Eye (tissue), 1 donor: Measurements from ENCODE around the gene MYADML2.

ENCODE experiments used
- DNase-seq: peaks from one replicate; pipeline ENCODE4 v3.0.0-alpha.2; 2015

The MYADML2 gene

GRCh38 chr17:81935709-81936084 is 11.3 kb downstream of the MYADML2 start:
- no peak for DNase-seq

- no peak for DNase-seq
These were observed 12.0 kb downstream of the MYADML2 start for GRCh38 chr17:81934850-81935708.

- DNase-seq = no peak
These were observed 12.8 kb downstream of the MYADML2 start for GRCh38 chr17:81934098-81934757.

DNA sequence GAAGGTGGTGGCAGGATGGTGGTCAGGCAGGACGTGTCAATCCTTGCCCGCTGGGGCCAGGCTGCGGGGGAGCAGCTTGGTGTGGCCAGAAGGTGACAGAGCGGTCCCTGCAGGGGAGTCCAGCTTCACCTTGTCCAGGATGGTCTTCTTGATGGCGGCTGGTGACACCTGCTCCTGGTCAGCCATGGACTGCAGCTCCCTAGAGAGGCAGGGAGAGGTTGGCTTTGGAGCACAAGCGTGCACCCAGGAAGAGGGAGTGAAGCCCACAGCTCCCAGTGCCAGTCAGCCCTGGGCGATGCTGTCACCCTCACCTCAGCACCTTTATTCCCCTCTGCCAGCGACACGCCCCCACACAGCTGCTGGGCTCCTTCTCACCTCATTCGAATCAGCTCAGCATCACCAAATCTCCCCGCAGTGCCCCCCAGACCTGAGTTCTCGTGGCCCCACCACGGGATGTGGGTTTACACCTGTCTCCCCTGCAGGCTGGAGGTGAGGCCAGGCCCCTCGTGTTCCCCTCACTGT is 13.8 kb downstream of the MYADML2 start:
- DNase-seq = no peak

DNA sequence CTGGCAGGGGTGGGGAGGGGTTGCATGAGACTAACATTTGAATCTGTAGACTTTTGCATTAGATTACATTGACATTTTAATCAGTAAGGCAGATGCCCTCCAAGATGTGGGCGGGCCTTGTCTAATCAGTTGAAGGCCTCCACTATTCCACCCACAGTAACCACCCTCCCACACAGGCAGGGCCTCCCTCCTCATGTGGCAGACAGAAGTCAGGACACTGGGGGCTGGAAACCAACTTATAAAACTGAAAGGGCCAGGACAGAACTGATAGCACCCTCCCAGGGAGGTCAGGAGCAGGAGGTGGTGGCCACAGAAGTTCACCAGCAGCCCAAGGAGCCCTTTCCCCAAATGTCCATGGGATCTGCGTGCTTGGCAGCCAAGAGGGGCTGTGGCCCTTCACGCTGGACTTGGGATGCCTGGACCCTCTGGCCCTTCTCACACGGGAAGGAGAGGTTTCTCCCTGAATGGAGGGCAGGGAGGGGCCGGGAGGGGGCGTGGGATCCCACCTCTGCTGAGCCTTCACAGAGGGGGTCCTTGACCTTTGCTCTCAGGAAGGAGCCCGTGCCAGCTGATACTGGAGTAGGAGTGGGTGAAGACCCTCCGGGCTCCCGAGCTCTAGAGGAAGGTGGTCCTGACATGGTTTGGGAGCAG is 14.6 kb downstream of the MYADML2 start:
- DNase-seq = no peak

- no peak for DNase-seq
These were observed 15.3 kb downstream of the MYADML2 start for GRCh38 chr17:81931557-81932332.

GRCh38 chr17:81931189-81931556 is 15.9 kb downstream of the MYADML2 start:
- DNase-seq = no peak

DNA sequence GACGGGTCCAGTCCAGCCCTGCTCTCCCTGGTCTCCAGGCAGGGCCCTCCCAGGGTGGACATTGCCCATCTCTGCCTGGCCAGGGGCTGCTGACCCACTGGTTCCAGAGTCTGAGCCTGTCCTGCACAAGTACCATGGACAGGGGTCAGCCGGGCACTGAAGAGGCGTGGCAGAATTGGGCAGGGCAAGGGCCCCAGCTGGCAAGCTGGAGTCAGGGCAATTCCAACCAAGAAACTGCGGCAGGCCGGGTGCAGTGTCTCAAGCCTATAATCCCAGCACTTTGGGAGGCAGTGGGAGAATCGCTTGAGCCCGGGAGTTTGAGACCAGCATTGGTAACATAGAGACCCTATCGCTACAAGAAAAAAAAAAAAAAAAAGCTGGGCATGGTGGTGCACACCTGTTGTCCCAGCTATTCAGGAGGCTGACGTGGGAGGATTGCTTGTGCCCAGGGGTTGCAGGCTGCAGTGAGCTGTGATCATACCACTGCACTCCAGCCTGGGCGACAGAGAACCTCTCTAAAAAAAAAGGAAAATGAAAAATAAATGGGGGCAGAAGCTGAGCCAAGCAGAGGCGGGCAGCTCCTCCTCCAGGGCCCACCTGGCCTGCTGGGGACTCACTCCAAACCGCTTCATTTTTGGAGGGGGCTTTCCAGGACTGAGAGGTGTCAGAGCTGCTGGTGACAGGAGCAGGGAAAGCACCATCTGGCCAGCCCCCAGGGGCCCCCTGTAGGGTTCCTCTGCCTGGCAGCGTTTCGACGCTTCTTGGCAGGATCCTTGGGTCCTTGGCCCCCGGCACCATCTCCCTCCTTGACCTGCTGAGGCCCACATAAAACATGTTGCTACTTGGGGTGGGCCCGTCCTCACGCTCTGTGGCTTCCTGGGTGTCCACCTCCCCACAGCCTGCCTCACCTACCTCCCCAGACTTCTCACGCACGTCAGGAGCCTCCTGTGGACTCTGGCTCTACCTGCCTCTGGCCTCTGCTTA is 16.6 kb downstream of the MYADML2 start:
- DNase-seq = no peak

DNA sequence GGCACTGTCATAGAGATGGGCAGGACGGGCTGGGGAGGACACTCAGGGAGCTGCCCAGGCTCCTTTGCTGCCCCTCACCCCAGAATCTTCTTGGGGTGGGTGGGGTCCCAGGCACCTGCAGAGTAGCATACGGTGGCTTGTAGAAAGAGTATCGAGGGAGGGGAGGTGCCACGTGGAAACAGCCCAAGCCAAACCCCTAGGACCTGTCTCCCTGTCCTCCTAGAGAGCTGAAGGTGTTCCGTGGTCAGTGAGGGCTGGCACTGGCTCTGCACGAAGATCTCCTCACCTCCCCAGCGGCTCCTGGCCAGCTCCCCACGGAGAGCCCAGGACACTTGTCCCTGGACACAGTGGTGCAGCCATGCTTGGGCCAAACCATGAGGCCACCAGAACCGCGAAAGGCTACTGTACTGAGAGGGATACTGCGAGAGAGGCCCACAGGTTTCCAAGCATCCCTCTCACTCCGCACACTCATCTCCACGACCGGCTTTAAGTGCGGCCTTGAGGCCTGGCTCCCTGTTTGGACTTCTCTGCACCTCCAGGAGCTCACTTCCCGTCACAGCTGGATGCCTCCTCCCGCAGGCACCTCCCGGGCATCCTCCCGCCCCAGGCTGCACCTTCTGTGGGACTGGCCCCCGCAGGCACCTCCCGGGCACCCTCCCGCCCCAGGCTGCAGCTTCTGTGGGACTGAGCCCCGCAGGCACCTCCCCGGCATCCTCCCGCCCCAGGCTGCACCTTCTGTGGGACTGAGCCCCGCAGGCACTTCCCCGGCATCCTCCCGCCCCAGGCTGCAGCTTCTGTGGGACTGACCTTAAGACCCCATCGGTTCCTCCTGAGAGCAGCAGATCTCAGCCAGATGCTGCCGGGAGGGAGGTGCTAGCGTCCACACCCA is 17.5 kb downstream of the MYADML2 start:
- no peak for DNase-seq

- DNase-seq = peak; percentile 49
These were observed 18.3 kb downstream of the MYADML2 start for GRCh38 chr17:81928544-81929252.

DNA sequence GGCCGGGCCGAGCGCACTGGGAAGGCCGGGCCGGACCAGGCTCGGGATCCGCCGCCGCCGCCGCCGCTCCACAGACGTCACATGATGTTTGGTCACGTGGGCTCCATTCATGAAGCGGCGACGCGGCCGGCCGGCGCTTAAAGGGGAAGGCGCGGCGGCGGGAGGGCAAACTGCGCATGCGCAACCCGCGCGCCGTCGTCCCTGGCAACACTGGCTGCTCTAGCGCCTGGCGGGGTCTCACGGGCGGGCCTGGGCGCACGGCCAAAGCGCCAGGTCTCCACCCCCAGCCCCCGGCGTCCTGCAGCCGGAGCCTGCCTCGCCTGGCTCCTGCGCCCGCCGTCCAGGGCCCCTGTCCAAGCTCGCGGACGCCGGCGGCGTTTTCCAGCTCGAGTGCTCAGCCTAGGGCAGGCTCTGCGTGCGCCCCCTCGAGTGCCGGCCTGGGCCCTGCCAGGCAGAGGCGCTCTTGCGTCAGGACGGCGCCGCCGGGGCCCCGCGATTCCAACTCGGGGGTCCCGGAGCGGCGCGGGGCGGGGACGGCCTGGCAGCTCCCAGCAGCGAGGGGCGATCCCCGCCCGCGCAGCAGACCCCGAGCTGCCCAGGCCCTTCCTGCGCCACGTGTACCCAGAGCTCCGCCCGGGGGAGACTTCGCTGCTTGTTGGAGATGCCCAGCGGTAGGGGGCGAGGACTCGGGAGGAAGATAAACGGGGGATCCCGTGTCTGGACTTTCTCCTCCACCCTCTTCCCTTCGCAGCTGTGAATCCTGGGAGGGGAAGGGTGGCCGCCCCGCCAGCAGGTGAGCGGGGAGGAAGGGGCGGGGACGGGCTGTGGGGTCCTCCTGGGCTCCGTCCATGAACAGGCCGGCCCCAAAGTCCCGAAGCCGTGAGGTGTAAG is 19.1 kb downstream of the MYADML2 start, which contains the start of gene MAFG:
TSS of gene MAFG (minus strand) at position 83 of the 891 bp plus-strand sequence. CDS start 4,550 bp downstream, outside the sequence.
- DNase-seq = peak; percentile 99

DNA sequence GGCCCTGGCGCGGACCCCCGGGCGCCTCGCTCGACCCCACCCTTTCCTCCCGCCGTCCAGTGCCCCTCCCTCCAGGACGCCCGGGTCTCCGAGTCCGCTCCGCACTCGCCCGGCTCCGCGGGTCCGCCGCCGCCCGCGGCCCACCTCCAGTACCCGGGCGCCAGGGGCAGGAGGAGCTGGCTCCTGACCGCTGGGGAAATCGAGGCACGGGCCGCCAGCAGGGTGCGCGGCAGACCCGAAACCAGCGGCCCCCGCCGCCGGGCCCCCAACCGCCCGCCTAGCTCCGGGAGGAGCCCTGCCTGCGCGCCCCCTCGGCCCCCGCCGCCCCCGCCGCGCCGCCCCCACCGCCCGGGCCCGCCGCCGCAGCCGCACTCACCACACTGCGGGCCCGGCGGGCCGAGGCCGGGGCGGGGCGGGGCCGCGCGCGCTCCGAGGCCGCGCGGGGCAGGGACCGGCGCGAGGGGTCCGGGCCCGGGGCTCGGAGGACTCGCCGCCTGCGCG is 19.8 kb downstream of the MYADML2 start:
- DNase-seq = no peak

- DNase-seq = peak; percentile 76
These were observed 20.4 kb downstream of the MYADML2 start for GRCh38 chr17:81926451-81927151.

DNA sequence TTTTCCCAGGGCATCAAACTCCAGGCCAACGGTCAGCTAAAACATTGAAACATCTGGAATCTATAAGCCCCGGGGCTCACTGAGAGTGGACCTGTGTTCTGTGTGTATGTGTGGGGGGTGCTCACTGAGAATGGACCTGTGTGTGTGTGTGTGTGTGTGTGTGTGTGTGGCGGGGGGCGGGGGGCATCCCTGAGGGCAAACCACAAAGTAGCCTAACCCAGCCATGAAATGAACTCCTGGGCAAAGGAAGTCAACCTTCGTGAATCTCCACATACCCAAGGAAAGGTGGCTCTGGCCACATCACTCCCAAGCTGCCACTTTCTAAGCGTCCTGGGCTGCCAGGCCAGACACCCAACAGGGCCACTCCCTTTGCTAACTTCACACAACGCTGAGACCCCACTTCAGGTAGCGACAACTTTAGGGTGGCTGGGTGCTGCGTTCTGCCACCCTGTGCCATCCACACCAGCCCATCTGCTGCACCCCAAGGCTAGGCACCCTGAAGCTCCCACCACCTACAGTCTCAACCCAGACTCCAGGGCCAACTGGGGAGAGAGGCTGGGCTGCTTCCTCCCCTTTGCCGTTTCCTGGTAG is 21.1 kb downstream of the MYADML2 start:
- no peak for DNase-seq

GRCh38 chr17:81924557-81925532 is 22.2 kb downstream of the MYADML2 start:
- DNase-seq = no peak
